ENCODE data around the gene BACE2.

Gene BACE2

GRCh38 chr21:41211060-41211805, 43.3 kb downstream of the BACE2 start:
- H3K27ac ChIP-seq: no peak overlapping the region
- TF ChIP-seq ZFX (IDR thresholded peaks at IDR 0.05; ENCODE audit: borderline replicate concordance) (no peak), CTCF (IDR thresholded peaks at IDR 0.05) (no peak)

- TF ChIP-seq CTCF (IDR thresholded peaks at IDR 0.05): no peak
- no peak for TF ChIP-seq ZFX (IDR thresholded peaks at IDR 0.05; ENCODE audit: borderline replicate concordance)
These were observed 45.1 kb downstream of the BACE2 start for GRCh38 chr21:41213021-41213420.

GRCh38 chr21:41215856-41216408, 48.0 kb downstream of the BACE2 start:
- no peak for TF ChIP-seq CTCF (IDR thresholded peaks at IDR 0.05)
- no peak for TF ChIP-seq ZFX (IDR thresholded peaks at IDR 0.05; ENCODE audit: borderline replicate concordance)
- no peak overlapping the region for H3K27ac ChIP-seq

More at GRCh38 chr21:41213021-41213420, 45.1 kb downstream of the BACE2 start:
- H3K27ac ChIP-seq: no peak overlapping the region

- H3K27ac ChIP-seq: no peak overlapping the region
- TF ChIP-seq CTCF (IDR thresholded peaks at IDR 0.05) (no peak), ZFX (IDR thresholded peaks at IDR 0.05; ENCODE audit: borderline replicate concordance) (no peak)
These were observed 48.5 kb downstream of the BACE2 start for GRCh38 chr21:41216486-41216885.

GRCh38 chr21:41217671-41218385, 49.9 kb downstream of the BACE2 start:
- TF ChIP-seq ZFX (IDR thresholded peaks at IDR 0.05; ENCODE audit: borderline replicate concordance): no peak
- no peak for TF ChIP-seq CTCF (IDR thresholded peaks at IDR 0.05)
- H3K27ac ChIP-seq: no peak overlapping the region

- H3K27ac ChIP-seq: no peak overlapping the region
- TF ChIP-seq ZFX (IDR thresholded peaks at IDR 0.05; ENCODE audit: borderline replicate concordance) (no peak), CTCF (IDR thresholded peaks at IDR 0.05) (no peak)
These were observed 51.7 kb downstream of the BACE2 start for GRCh38 chr21:41219498-41220207.

Data from 22Rv1 (cell line).